ENCODE data around the gene CROCC. TPM values are rescaled to one million over a fixed set of nuclear protein-coding genes. Genes with fewer than 3 reads are reported as not detected.

Gene CROCC
- total and polyA plus RNA-seq, 9 of the 15 experiments (the other 6 are each of a cell fraction or from before 2014, with no cell fraction given), result 0.17 to 15.4 (median 7.6) TPM

GRCh38 chr1:17013491-17014320, 92.0 kb downstream of the CROCC start (continued):
- TF ChIP-seq GATA2 (CRISPR knock-in tag; IDR thresholded peaks at IDR 0.05) (peak; percentile 26; the same call in 1 of the 2 replicates), CBFA2T3 (IDR thresholded peaks at IDR 0.05) (peak; percentile 80), ZBTB49 (CRISPR knock-in tag; IDR thresholded peaks at IDR 0.05; ENCODE audit: borderline replicate concordance) (no peak), MAZ (CRISPR knock-in tag; conservative IDR thresholded peaks at IDR 0.05 in 1 of 2, IDR thresholded peaks at IDR 0.05 in 1 of 2) (0 out of 4 replicates have a peak, but pooled peaks of 1 of the 2 experiments have one; percentile 21), HES1 (IDR thresholded peaks at IDR 0.05; ENCODE audit: low read depth) (0 out of 2 replicates have a peak, but pooled peaks have one; percentile 44), TSC22D4 (tag; IDR thresholded peaks at IDR 0.05) (no peak), DLX4 (CRISPR knock-in tag; IDR thresholded peaks at IDR 0.05) (no peak), TEAD4 (IDR thresholded peaks at IDR 0.05; ENCODE audit: low read length) (peak; percentile 86), TEAD4 (CRISPR knock-in tag; IDR thresholded peaks at IDR 0.05; ENCODE audit: borderline replicate concordance) (no peak), GABPA (tag; conservative IDR thresholded peaks at IDR 0.05; ENCODE audit: low read depth) (peak; percentile 39; the same call in 1 of the 2 replicates), ELK1 (CRISPR knock-in tag; IDR thresholded peaks at IDR 0.05) (no peak), TFAP4 (CRISPR knock-in tag; IDR thresholded peaks at IDR 0.05; ENCODE audit: borderline replicate concordance) (peak; percentile 82), ZNF436 (CRISPR knock-in tag; IDR thresholded peaks at IDR 0.05) (no peak), KLF16 (IDR thresholded peaks at IDR 0.05) (peak; percentile 86), RAD21 (CRISPR knock-in tag; conservative IDR thresholded peaks at IDR 0.05 in 1 of 2, IDR thresholded peaks at IDR 0.05 in 1 of 2) (no peak), ZNF584 (CRISPR knock-in tag; IDR thresholded peaks at IDR 0.05; ENCODE audit: low read depth) (0 out of 2 replicates have a peak, but pooled peaks have one; percentile 24), MAFG (tag; conservative IDR thresholded peaks at IDR 0.05) (no peak), KLF10 (CRISPR knock-in tag; IDR thresholded peaks at IDR 0.05) (no peak)
